IMR-90 (cell line): ENCODE results near the gene PEX16.

Source experiments
- BHLHE40 ChIP-seq: fragments of 150-350 bp; IDR thresholded peaks from 2 replicates; pipeline ENCODE4 v1.6.1; 2016; ENCODE audit warnings: mild to moderate bottlenecking, low read depth, low read length
- CEBPB ChIP-seq: IDR thresholded peaks from 2 replicates; pipeline ENCODE4 v1.6.1; 2012; ENCODE audit warnings: low read depth, low read length, improper control_type of control experiment
- CTCF ChIP-seq: conservative IDR thresholded peaks from 2 replicates; pipeline ENCODE4 v1.5.1; 2012; ENCODE audit warnings: mild to moderate bottlenecking, low read depth, low read length, improper control_type of control experiment
- POLR2A ChIP-seq: IDR thresholded peaks from 2 replicates; pipeline ENCODE4 v1.6.1; 2012; ENCODE audit warnings: mild to moderate bottlenecking, low read depth, low read length
- RAD21 ChIP-seq: IDR thresholded peaks from 2 replicates; pipeline ENCODE4 v1.6.1; 2012; ENCODE audit warnings: low read length, improper control_type of control experiment
- RFX5 ChIP-seq: IDR thresholded peaks from 2 replicates; pipeline ENCODE4 v1.8.0; 2012; ENCODE audit warnings: low read depth, mild to moderate bottlenecking, low read length, moderate library complexity

DNA sequence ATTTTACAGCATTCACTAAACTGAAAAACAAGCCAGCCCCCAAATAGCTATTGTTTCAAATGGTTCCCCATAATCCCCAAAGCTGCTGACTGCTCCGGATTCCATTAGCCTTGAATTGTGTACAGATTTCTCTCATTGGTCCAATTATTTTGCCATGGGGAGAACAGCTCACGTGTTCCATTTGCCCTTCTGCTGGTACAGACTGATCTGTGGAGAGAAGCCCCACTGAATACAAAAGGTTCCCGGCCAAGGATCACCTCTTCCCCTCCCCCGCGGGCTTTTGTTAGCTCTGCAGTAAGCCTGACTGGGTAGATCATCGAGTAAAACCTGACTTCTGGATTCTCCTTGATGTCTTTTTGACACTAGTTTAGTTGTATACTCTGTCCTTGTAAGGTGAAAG lies 41.3 kb downstream of the PEX16 start:
- TF ChIP-seq BHLHE40 (no peak), CTCF (no peak), RAD21 (no peak), POLR2A (no peak), CEBPB (no peak), RFX5 (no peak)
